IMR-90 (cell line): ENCODE results near the gene ARFIP1.

ENCODE experiments used
- CHD1 ChIP-seq: IDR thresholded peaks from 2 replicates; pipeline ENCODE4 v1.6.1; 2012; ENCODE audit warnings: low read depth, low read length, improper control_type of control experiment
- ELK1 ChIP-seq: fragments of 150-350 bp; IDR thresholded peaks from 2 replicates; pipeline ENCODE4 v1.6.1; 2016; ENCODE audit warnings: low read depth, mild to moderate bottlenecking, low read length, moderate library complexity, borderline replicate concordance
- MXI1 ChIP-seq: IDR thresholded peaks from 2 replicates; pipeline ENCODE4 v1.6.1; 2012; ENCODE audit warnings: low read depth, mild to moderate bottlenecking, low read length, moderate library complexity, borderline replicate concordance
- NFE2L2 ChIP-seq: fragments of 150-350 bp; IDR thresholded peaks from 2 replicates; pipeline ENCODE4 v1.6.1; 2016; ENCODE audit warnings: low read depth, mild to moderate bottlenecking, low read length
- POLR2A ChIP-seq: IDR thresholded peaks from 2 replicates; pipeline ENCODE4 v1.6.1; 2012; ENCODE audit warnings: mild to moderate bottlenecking, low read depth, low read length
- RAD21 ChIP-seq: IDR thresholded peaks from 2 replicates; pipeline ENCODE4 v1.6.1; 2012; ENCODE audit warnings: low read length, improper control_type of control experiment
- RCOR1 ChIP-seq: IDR thresholded peaks from 2 replicates; pipeline ENCODE4 v1.6.1; 2012; ENCODE audit warnings: mild to moderate bottlenecking, low read length, improper control_type of control experiment; ENCODE audit not compliant: insufficient replicate concordance
- USF2 ChIP-seq: fragments of 150-350 bp; IDR thresholded peaks from 2 replicates; pipeline ENCODE4 v1.6.1; 2017; ENCODE audit warnings: mild to moderate bottlenecking, antibody characterized with exemption, low read length, low read depth
- TF ChIP-seq, protein P1 (sequence below): conservative IDR thresholded peaks from 2 replicates; pipeline ENCODE4 v1.5.1; 2012; ENCODE audit warnings: mild to moderate bottlenecking, low read depth, low read length, improper control_type of control experiment

DNA sequence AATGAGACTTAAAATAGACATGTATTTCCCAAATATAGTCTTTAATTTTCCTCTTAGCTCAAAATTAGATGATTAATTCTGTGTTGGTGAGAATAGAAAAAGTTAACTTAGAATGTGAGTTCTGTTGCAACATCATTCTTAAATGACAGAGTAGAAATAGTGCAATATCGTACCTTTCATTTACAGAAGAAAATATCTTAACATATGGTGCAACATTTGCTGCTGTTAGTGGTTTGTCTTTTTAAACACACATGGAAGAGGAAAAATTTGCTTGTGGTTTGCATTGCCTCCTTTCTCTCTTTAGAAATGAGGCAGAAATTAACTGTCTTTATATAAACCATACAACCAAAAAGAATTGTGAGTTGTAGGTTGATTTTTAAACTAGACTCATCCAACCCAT is 117.1 kb downstream of the ARFIP1 start:
- TF ChIP-seq POLR2A, result no peak
- no peak for TF ChIP-seq RAD21
- TF ChIP-seq, protein P1, sequence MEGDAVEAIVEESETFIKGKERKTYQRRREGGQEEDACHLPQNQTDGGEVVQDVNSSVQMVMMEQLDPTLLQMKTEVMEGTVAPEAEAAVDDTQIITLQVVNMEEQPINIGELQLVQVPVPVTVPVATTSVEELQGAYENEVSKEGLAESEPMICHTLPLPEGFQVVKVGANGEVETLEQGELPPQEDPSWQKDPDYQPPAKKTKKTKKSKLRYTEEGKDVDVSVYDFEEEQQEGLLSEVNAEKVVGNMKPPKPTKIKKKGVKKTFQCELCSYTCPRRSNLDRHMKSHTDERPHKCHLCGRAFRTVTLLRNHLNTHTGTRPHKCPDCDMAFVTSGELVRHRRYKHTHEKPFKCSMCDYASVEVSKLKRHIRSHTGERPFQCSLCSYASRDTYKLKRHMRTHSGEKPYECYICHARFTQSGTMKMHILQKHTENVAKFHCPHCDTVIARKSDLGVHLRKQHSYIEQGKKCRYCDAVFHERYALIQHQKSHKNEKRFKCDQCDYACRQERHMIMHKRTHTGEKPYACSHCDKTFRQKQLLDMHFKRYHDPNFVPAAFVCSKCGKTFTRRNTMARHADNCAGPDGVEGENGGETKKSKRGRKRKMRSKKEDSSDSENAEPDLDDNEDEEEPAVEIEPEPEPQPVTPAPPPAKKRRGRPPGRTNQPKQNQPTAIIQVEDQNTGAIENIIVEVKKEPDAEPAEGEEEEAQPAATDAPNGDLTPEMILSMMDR, result no peak
- TF ChIP-seq NFE2L2, result no peak
- TF ChIP-seq RCOR1, result no peak
- no peak for TF ChIP-seq USF2
- no peak for TF ChIP-seq ELK1
- TF ChIP-seq CHD1, result no peak
- TF ChIP-seq MXI1, result no peak
